BLaER1 (cell line): ENCODE results near the gene COL20A1.

Source experiments
- H3K27ac ChIP-seq: shearing (Covaris generic); formaldehyde crosslinking; 2 replicates; pipeline ENCODE4 v1.8.1; 2022
- H3K27me3 ChIP-seq: shearing (Covaris generic); formaldehyde crosslinking; 2 replicates; pipeline ENCODE4 v1.8.1; 2022
- H3K36me3 ChIP-seq: shearing (Covaris generic); formaldehyde crosslinking; 2 replicates; pipeline ENCODE4 v1.8.1; 2022
- H3K4me1 ChIP-seq: shearing (Covaris generic); formaldehyde crosslinking; 2 replicates; pipeline ENCODE4 v1.8.1; 2022
- H3K4me2 ChIP-seq: shearing (Covaris generic); formaldehyde crosslinking; 2 replicates; pipeline ENCODE4 v1.8.1; 2022
- H3K4me3 ChIP-seq: shearing (Covaris generic); formaldehyde crosslinking; 2 replicates; pipeline ENCODE4 v1.8.1; 2022
- H3K9ac ChIP-seq: shearing (Covaris generic); formaldehyde crosslinking; 2 replicates; pipeline ENCODE4 v1.8.1; 2022
- H3K9me3 ChIP-seq: shearing (Covaris generic); formaldehyde crosslinking; 2 replicates; pipeline ENCODE4 v1.8.1; 2022
- H4K20me1 ChIP-seq: shearing (Covaris generic); formaldehyde crosslinking; 2 replicates; pipeline ENCODE4 v1.8.1; 2022
- Cebpa-rat ChIP-seq: shearing (Covaris generic); IDR thresholded peaks from 2 replicates; pipeline ENCODE4 v1.8.1; 2022

The COL20A1 gene

DNA sequence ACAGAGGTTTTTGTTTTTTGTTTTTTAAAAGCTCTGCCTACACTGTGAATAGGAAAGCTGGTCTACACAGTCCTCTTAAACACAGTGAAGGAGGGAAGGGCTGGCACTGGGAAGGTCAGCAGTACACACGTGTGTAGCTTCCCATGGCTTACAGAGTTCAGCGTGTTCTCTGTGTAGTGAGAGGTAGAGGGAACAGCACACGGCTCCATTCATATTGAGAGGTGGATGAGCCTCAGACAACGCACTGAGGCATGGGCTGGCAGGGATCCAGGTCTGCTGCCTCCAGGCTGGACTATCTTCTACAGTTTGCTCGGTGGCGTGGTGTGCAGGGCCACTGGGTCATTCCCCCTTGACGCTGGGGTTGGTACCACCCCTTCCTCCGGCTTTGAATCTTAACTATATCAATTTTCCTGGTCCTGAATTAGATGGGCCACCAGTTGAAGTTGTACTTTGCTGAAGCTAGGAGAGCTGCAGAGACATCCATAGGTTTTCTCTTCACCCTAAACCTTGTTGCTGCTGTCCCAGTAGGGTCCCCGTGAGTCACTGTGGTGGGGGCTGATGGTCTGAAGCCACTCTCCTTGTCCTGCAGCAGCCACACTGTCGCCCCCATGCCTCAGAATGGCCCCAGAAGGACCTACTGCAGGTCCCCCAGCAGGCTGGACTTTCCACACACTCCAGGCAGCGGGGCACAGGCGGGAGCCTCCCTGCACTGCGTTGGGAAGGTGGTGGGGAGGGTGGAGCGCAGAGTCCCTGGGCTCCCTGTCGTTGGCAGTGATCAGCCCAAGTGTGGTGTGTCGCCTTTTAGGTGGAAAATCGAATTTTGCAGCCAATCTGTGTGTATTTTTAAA lies 18.4 kb upstream of the COL20A1 start:
- no peak overlapping the region for H3K4me3 ChIP-seq

DNA sequence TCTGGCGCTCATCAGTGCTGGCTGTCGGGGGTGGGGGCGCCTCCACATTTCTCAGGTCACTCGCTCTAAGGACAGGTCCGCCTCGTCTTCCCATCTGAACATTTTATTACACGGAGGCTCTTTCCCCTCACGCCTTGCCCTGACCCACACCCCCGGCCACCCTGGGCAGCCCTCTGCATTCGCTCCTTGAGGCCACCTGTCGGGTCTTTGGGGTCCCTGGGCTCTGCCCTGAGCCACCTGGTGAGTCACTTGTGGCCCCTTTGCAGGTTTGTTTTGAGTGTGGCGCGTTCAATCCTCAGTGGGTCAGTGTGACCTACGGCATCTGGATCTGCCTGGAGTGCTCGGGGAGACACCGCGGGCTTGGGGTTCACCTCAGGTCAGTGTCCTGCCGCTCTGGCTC lies 17.2 kb upstream of the COL20A1 start:
- no peak for TF ChIP-seq Cebpa-rat
- H4K20me1 ChIP-seq, result peaks cover 52% of the 10 kb centered on the region

More for the DNA sequence above, 18.4 kb upstream of the COL20A1 start:
- peaks cover 51% of the 10 kb centered on the region for H3K36me3 ChIP-seq
- H3K27ac ChIP-seq, result peak overlapping the region; percentile 9; the same call in 1 of the 2 replicates
- H3K27me3 ChIP-seq, result peaks cover 13% of the 10 kb centered on the region; the same call in 1 of the 2 replicates
- H3K9ac ChIP-seq, result peak overlapping the region; percentile 34; the same call in 1 of the 2 replicates
- H3K4me2 ChIP-seq, result peak overlapping the region; percentile 86
- no peaks in the 10 kb centered on the region for H3K9me3 ChIP-seq
- H3K4me1 ChIP-seq, result peaks cover 51% of the 10 kb centered on the region
- H4K20me1 ChIP-seq, result peaks cover 52% of the 10 kb centered on the region
- TF ChIP-seq Cebpa-rat, result no peak

GRCh38 chr20:63276956-63277355 lies 16.0 kb upstream of the COL20A1 start:
- Histone ChIP-seq H3K4me2 (no peak overlapping the region), H3K9ac (no peak overlapping the region), H3K4me3 (no peak overlapping the region), H3K27me3 (peaks cover under 1% of the 10 kb centered on the region; the same call in 1 of the 2 replicates), H3K27ac (no peak overlapping the region), H3K4me1 (peaks cover 71% of the 10 kb centered on the region), H3K36me3 (peaks cover 68% of the 10 kb centered on the region), H4K20me1 (peaks cover 57% of the 10 kb centered on the region), H3K9me3 (no peaks in the 10 kb centered on the region)
- TF ChIP-seq Cebpa-rat, result no peak

More for the DNA sequence above, 17.2 kb upstream of the COL20A1 start:
- H3K4me3 ChIP-seq, result no peak overlapping the region
- no peak overlapping the region for H3K4me2 ChIP-seq
- H3K9me3 ChIP-seq, result no peaks in the 10 kb centered on the region
- peaks cover 61% of the 10 kb centered on the region for H3K36me3 ChIP-seq
- peaks cover 63% of the 10 kb centered on the region for H3K4me1 ChIP-seq
- no peak overlapping the region for H3K27ac ChIP-seq
- peaks cover 12% of the 10 kb centered on the region; the same call in 1 of the 2 replicates for H3K27me3 ChIP-seq
- no peak overlapping the region for H3K9ac ChIP-seq

- Histone ChIP-seq H3K27me3 (no peaks in the 10 kb centered on the region), H3K9me3 (no peaks in the 10 kb centered on the region), H3K27ac (peak overlapping the region; percentile 44), H3K9ac (no peak overlapping the region), H3K4me1 (peaks cover 76% of the 10 kb centered on the region), H3K4me2 (peak overlapping the region; percentile 93), H3K4me3 (no peak overlapping the region), H3K36me3 (peaks cover 75% of the 10 kb centered on the region), H4K20me1 (peaks cover 59% of the 10 kb centered on the region)
- TF ChIP-seq Cebpa-rat, result no peak
Measured at GRCh38 chr20:63277466-63278272, 15.3 kb upstream of the COL20A1 start.

DNA sequence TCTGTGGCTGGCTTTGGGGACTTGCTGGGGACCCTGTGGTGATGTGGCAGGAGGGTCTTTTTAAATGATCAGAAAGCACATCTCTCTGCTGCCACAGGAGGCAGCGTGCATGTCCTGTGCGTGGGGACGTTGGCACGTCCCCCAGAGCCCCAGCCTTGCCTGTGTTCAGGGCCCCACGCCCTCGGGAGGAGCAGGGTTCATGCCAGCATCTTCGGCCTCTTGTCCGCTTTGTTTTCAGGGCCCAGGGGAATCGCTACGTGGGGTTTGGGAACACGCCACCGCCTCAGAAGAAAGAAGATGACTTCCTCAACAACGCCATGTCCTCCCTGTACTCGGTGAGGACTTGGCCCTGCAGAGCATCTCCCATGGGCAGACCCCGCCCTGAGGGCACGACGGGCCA lies 14.3 kb upstream of the COL20A1 start:
- peaks cover 81% of the 10 kb centered on the region for H3K4me1 ChIP-seq
- no peak overlapping the region for H3K9ac ChIP-seq
- no peak overlapping the region for H3K4me3 ChIP-seq
- H3K27ac ChIP-seq, result peak overlapping the region; percentile 35; the same call in 1 of the 2 replicates
- peaks cover 85% of the 10 kb centered on the region for H3K36me3 ChIP-seq
- H3K27me3 ChIP-seq, result no peaks in the 10 kb centered on the region
- H3K9me3 ChIP-seq, result no peaks in the 10 kb centered on the region
- peaks cover 52% of the 10 kb centered on the region for H4K20me1 ChIP-seq
- H3K4me2 ChIP-seq, result peak overlapping the region; percentile 93
- no peak for TF ChIP-seq Cebpa-rat

- H3K27me3 ChIP-seq, result no peaks in the 10 kb centered on the region
- H3K9me3 ChIP-seq, result no peaks in the 10 kb centered on the region
Measured at GRCh38 chr20:63279931-63280330, 13.1 kb upstream of the COL20A1 start.

DNA sequence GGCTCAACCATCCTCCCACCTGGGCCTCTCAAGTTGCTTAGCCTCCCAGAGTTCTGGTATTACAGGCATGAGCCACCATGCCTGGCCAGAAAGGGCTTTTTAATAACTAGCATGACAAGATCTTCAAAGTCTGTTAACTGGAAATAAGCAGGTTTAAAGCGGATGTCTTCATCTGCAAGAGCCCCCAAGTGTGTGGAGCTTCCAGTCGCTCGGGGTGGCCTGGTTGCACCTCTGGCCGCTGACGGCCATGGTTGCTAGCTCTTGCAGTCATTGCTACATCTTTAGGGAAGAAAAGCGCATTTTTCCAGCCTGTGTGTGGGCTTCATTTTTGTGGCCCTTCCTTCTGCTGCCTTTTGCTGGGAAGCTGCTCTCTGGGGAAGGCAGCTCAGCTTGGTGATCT lies 12.6 kb upstream of the COL20A1 start:
- peak overlapping the region; percentile 57 for H3K9ac ChIP-seq
- H3K9me3 ChIP-seq, result no peaks in the 10 kb centered on the region
- peaks cover 75% of the 10 kb centered on the region for H3K36me3 ChIP-seq
- H3K4me2 ChIP-seq, result peak overlapping the region; percentile 93
- peak overlapping the region; percentile 90 for H3K27ac ChIP-seq
- TF ChIP-seq Cebpa-rat, result no peak
- H3K4me3 ChIP-seq, result 0 out of 2 replicates have a peak overlapping the region, but pooled peaks have one; percentile 29
- H4K20me1 ChIP-seq, result peaks cover 36% of the 10 kb centered on the region
- peaks cover 81% of the 10 kb centered on the region for H3K4me1 ChIP-seq
- H3K27me3 ChIP-seq, result no peaks in the 10 kb centered on the region

More at GRCh38 chr20:63279931-63280330, 13.1 kb upstream of the COL20A1 start:
- Histone ChIP-seq H3K27ac (peak overlapping the region; percentile 90), H3K9ac (peak overlapping the region; percentile 57), H3K36me3 (peaks cover 80% of the 10 kb centered on the region), H4K20me1 (peaks cover 40% of the 10 kb centered on the region), H3K4me3 (no peak overlapping the region), H3K4me1 (peaks cover 81% of the 10 kb centered on the region), H3K4me2 (peak overlapping the region; percentile 93)
- no peak for TF ChIP-seq Cebpa-rat

- H3K4me3 ChIP-seq, result peak overlapping the region; percentile 29; the same call in 1 of the 2 replicates
- no peaks in the 10 kb centered on the region for H3K9me3 ChIP-seq
- H3K4me2 ChIP-seq, result peak overlapping the region; percentile 93
- H3K9ac ChIP-seq, result peak overlapping the region; percentile 69
- TF ChIP-seq Cebpa-rat, result no peak
- peak overlapping the region; percentile 90 for H3K27ac ChIP-seq
- H4K20me1 ChIP-seq, result peaks cover 35% of the 10 kb centered on the region
- no peaks in the 10 kb centered on the region for H3K27me3 ChIP-seq
- peaks cover 75% of the 10 kb centered on the region for H3K36me3 ChIP-seq
- peaks cover 87% of the 10 kb centered on the region for H3K4me1 ChIP-seq
Measured at GRCh38 chr20:63280929-63281545, 11.9 kb upstream of the COL20A1 start.
